D721Med (cell line): ENCODE measurements around the gene C19orf47.

Experiments
- DNase-seq: peaks from one replicate; pipeline ENCODE4 v3.0.0; 2011; ENCODE audit warnings: low spot score; ENCODE audit not compliant: insufficient read length
- FAIRE-seq: peaks from 2 replicates; lab custom pipeline; 2011; peaks lifted over from hg19 to GRCh38; lab: Jason Lieb, UNC
- CTCF ChIP-seq: IDR thresholded peaks from 2 replicates; pipeline ENCODE4 v1.5.1; 2012; ENCODE audit warnings: mild to moderate bottlenecking, control low read depth; ENCODE audit not compliant: insufficient read depth; ENCODE audit errors: missing control alignments

The C19orf47 gene

GRCh38 chr19:40323705-40324104 is 24.5 kb downstream of the C19orf47 start:
- no peak for TF ChIP-seq CTCF
- DNase-seq (no peak), FAIRE-seq (no peak)

DNA sequence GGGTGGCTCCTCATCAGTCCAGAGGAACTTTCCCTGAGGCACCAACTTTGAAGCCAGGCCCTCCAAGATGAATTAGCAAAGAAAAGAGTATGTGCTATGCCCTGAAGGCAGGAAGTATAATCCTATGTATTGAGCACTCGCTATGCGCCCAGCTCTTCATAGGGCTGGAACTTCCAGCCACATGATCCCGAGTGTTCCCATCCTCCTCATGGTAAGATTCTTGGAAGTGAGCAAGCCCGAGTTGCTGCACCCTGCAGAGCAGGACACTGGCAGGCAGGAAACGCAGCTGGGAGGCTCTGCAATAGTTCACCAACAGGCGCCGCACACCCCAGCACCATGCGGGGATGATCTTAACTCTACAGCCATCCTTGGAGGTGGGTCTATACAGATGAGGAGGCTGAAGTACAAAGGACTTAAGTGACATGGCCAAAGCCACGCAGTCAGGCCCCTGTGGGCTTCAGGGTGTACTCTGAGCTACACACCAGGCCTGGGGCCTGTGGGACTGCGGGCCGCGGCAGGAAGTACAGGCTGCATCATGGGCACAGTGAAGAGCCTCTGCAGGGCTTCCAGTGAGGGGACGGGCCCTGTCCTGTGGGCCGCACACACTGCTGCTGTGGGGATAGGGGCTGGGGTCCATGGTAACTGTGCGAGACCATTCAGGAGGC is 25.1 kb downstream of the C19orf47 start:
- DNase-seq (no peak), FAIRE-seq (no peak)
- no peak for TF ChIP-seq CTCF

- TF ChIP-seq CTCF = no peak
- DNase-seq (no peak), FAIRE-seq (no peak)
These were observed 26.0 kb downstream of the C19orf47 start for GRCh38 chr19:40322271-40322610.

GRCh38 chr19:40321566-40322270 is 26.5 kb downstream of the C19orf47 start:
- no peak for FAIRE-seq
- no peak for TF ChIP-seq CTCF
- no peak for DNase-seq

DNA sequence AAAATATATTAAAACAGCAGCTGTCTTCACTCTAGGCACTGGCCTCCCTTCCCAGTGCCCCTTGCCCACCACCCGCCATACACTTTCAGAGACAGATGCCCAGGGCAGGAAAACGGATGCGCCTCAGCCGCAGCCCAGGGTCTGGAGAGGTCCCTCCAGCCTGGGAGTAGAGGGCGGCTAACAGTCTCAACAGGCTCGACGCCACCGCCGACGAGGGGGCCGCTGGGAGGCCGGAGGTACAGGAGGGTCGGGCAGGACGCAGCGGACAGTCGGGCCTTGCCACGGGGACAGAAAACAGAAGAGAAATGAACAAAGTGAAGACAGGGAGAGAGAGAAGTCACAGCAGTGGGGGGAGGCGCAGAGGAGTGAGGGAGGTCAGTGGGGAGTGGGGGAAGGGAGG is 27.1 kb downstream of the C19orf47 start:
- FAIRE-seq (no peak), DNase-seq (no peak)
- TF ChIP-seq CTCF = no peak

DNA sequence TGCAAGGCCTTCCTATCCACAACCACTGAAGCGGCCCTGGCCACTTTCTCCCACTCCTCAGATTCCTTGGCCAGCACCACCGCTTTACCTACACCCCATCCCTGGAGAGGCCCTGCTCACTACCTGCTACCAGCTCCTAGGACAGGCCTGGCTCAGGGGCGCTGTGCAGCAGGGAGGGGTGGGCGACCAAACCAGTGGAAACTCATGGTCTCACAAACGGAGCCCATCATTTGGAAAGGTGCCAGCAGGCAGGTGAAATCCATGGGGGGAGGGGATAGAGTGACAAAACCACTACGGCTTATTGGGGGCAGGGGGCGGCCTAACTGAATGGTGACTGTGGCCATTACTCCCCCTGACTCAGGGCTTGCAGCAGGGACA is 27.6 kb downstream of the C19orf47 start:
- no peak for DNase-seq
- TF ChIP-seq CTCF = no peak
- FAIRE-seq = no peak

DNA sequence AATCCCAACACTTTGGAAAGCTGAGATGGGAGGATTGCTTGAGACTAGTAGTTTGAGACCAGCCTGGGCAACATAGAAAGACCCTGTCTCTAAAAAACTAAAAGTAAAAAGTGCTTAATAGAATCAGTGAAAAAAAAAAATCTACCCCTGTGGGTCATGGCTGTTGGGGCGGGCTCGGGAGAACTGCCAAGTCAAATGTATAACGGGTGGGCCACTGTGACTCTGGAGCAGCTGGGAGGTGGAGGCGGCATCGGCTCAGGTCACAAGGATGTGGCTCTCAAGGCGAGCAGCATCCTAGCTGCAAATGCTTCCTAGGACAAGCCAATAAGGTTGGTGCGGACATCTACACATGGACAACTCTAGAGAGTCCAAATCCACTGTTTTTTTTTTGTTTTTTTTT is 30.9 kb downstream of the C19orf47 start:
- FAIRE-seq (no peak), DNase-seq (no peak)
- TF ChIP-seq CTCF = no peak
